ENCODE results near the gene SPTLC3.

SPTLC3 gene

GRCh38 chr20:13031751-13032150 lies 23.0 kb downstream of the SPTLC3 start:
- no peak for DNase-seq (ENCODE audit: low read depth in 2 of 2)

- DNase-seq (ENCODE audit: low read depth in 2 of 2), result no peak
These were observed 25.3 kb downstream of the SPTLC3 start for GRCh38 chr20:13034115-13034514.

- DNase-seq (ENCODE audit: low read depth in 2 of 2), result no peak
These were observed 26.2 kb downstream of the SPTLC3 start for GRCh38 chr20:13034936-13035335.

- no peak for DNase-seq (ENCODE audit: low read depth in 2 of 2)
These were observed 26.8 kb downstream of the SPTLC3 start for GRCh38 chr20:13035399-13036152.

- no peak for DNase-seq (ENCODE audit: low read depth in 2 of 2)
These were observed 29.0 kb downstream of the SPTLC3 start for GRCh38 chr20:13037727-13038126.

GRCh38 chr20:13041574-13042457 lies 33.0 kb downstream of the SPTLC3 start:
- DNase-seq (ENCODE audit: low read depth in 2 of 2), result no peak

- DNase-seq (ENCODE audit: low read depth in 2 of 2), result no peak
These were observed 33.7 kb downstream of the SPTLC3 start for GRCh38 chr20:13042458-13042794.

- DNase-seq (ENCODE audit: low read depth in 2 of 2), result no peak
These were observed 37.6 kb downstream of the SPTLC3 start for GRCh38 chr20:13046409-13046808.

- no peak for DNase-seq (ENCODE audit: low read depth in 2 of 2)
These were observed 45.2 kb downstream of the SPTLC3 start for GRCh38 chr20:13054011-13054410.

- no peak for DNase-seq (ENCODE audit: low read depth in 2 of 2)
These were observed 50.1 kb downstream of the SPTLC3 start for GRCh38 chr20:13058666-13059389.

- DNase-seq (ENCODE audit: low read depth in 2 of 2), result no peak
These were observed 50.8 kb downstream of the SPTLC3 start for GRCh38 chr20:13059398-13060136.

- DNase-seq (ENCODE audit: low read depth in 2 of 2), result no peak
These were observed 51.6 kb downstream of the SPTLC3 start for GRCh38 chr20:13060327-13060726.

GRCh38 chr20:13061381-13061780 lies 52.6 kb downstream of the SPTLC3 start:
- no peak for DNase-seq (ENCODE audit: low read depth in 2 of 2)

- DNase-seq (ENCODE audit: low read depth in 2 of 2), result no peak
These were observed 54.0 kb downstream of the SPTLC3 start for GRCh38 chr20:13062789-13063188.

GRCh38 chr20:13068336-13068735 lies 59.6 kb downstream of the SPTLC3 start:
- DNase-seq (ENCODE audit: low read depth in 2 of 2), result no peak

- DNase-seq (ENCODE audit: low read depth in 2 of 2), result no peak
These were observed 73.1 kb downstream of the SPTLC3 start for GRCh38 chr20:13081877-13082276.

- DNase-seq (ENCODE audit: low read depth in 2 of 2), result no peak
These were observed 73.6 kb downstream of the SPTLC3 start for GRCh38 chr20:13082378-13082777.

- DNase-seq (ENCODE audit: low read depth in 2 of 2), result no peak
These were observed 76.5 kb downstream of the SPTLC3 start for GRCh38 chr20:13085275-13085674.

GRCh38 chr20:13089950-13090469 lies 81.2 kb downstream of the SPTLC3 start:
- DNase-seq (ENCODE audit: low read depth in 2 of 2), result no peak

- no peak for DNase-seq (ENCODE audit: low read depth in 2 of 2)
These were observed 83.3 kb downstream of the SPTLC3 start for GRCh38 chr20:13092111-13092510.

GRCh38 chr20:13094976-13095375 lies 86.2 kb downstream of the SPTLC3 start:
- DNase-seq (ENCODE audit: low read depth in 2 of 2), result no peak

Data from stimulated activated CD8-positive, alpha-beta memory T cell treated with anti-CD3 and anti-CD28 coated beads, Interleukin-15, amount 100 ng/mL, for 48 hours (primary cell).